Cardiac muscle cell (in vitro differentiated cells and primary cell): Measurements from ENCODE around the gene CARM1. TPM values are rescaled to one million over a fixed set of nuclear protein-coding genes. Genes with fewer than 3 reads are reported as not detected.
A peak's percentile ranks its signal among the peaks of the same experiment; 100 is the strongest.

Experiments
- DNase-seq, 2 donors: peaks; one replicate each; pipeline versions ENCODE4 v3.0.0 to v3.0.0-alpha.2; 2010 to 2017; ENCODE audit warnings: low read depth in 1 of 2, low spot score in 1 of 2
- H3K27ac ChIP-seq: fragments of 200-600 bp; sonication (generic); 2 replicates; pipeline ENCODE4 v1.5.1; 2016
- H3K27me3 ChIP-seq: fragments of 200-600 bp; sonication (generic); 2 replicates; pipeline ENCODE4 v1.6.0; 2016; ENCODE audit warnings: control low read depth
- H3K36me3 ChIP-seq: fragments of 200-600 bp; sonication (generic); 2 replicates; pipeline ENCODE4 v1.5.1; 2016; ENCODE audit warnings: control low read depth
- H3K4me1 ChIP-seq: fragments of 200-600 bp; sonication (generic); 2 replicates; pipeline ENCODE4 v1.8.1; 2017; ENCODE audit warnings: low read depth, mild to moderate bottlenecking, mixed run types
- H3K4me3 ChIP-seq: fragments of 200-600 bp; sonication (generic); 2 replicates; pipeline ENCODE4 v1.5.1; 2016; ENCODE audit warnings: mild to moderate bottlenecking
- H3K9me3 ChIP-seq: fragments of 200-600 bp; sonication (generic); 2 replicates; pipeline ENCODE4 v1.5.1; 2017; ENCODE audit warnings: low read depth, mild to moderate bottlenecking, control low read depth
- CTCF ChIP-seq: IDR thresholded peaks from 2 replicates; pipeline ENCODE4 v1.5.1; 2012; ENCODE audit warnings: low read depth, mild to moderate bottlenecking, low read length
- polyA plus RNA-seq: library from polyadenylated mRNA; unstranded; fragments of >200 nt; fragmentation: Nextera tagmentation; extraction: Ambion mirVana; gene quantifications from 2 replicates; pipeline ENCODE4 v1.2.1, GENCODE V29; 2016
- total RNA-seq: library from RNA; depleted of rRNA; stranded (reverse); fragments of >200 nt; gene quantifications from 2 replicates; pipeline ENCODE4 v1.2.3, GENCODE V29; 2016

Gene CARM1
- total RNA-seq (90.7 and 92.6 TPM in 2 replicates), polyA plus RNA-seq (46.8 and 81.2 TPM in 2 replicates)

- H3K36me3 ChIP-seq: no peaks in the 10 kb centered on the region
- no peaks in the 10 kb centered on the region for H3K9me3 ChIP-seq
- peak; percentile 48 for TF ChIP-seq CTCF
- H3K27ac ChIP-seq: peak within 1 kb of the TSS; percentile 96
- peak within 1 kb of the TSS; percentile 95 for H3K4me3 ChIP-seq
- no peaks in the 10 kb centered on the region for H3K27me3 ChIP-seq
- peaks cover 6% of the 10 kb centered on the region for H3K4me1 ChIP-seq
- DNase-seq: peak; percentile 98 to 100
These were observed at the start of gene CARM1 for GRCh38 chr19:10870955-10871603. CARM1 (plus strand) TSS chr19:10871553; CDS start chr19:10871703, 150 bp downstream.

DNA sequence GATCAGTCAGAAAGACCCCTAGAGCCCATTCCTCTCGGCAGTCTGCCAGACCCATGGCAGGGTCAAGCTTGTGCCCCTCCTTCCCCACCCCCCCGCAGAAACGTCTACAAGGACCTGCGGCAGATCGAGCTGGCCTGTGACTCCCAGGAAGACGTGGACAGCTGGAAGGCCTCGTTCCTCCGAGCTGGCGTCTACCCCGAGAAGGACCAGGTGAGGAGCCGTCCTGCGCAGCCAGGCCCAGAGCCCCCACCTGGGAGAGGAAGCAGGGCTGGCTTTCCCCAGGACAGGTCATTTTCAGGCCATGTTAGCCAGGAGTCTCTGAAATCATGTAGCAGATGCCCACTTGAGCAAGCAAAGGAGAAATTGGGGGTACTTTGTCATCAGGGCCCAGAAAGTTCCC, 47.7 kb upstream of the CARM1 start:
- no peaks in the 10 kb centered on the region for H3K9me3 ChIP-seq

GRCh38 chr19:10826231-10826630, 45.1 kb upstream of the CARM1 start:
- Histone ChIP-seq H3K27ac (no peak overlapping the region), H3K36me3 (peaks cover 31% of the 10 kb centered on the region), H3K9me3 (no peaks in the 10 kb centered on the region), H3K4me3 (no peak overlapping the region), H3K4me1 (peaks cover under 1% of the 10 kb centered on the region), H3K27me3 (no peaks in the 10 kb centered on the region)
- TF ChIP-seq CTCF: no peak
- DNase-seq: no peak

More for the DNA sequence above, 47.7 kb upstream of the CARM1 start:
- peaks cover 33% of the 10 kb centered on the region for H3K36me3 ChIP-seq
- H3K4me1 ChIP-seq: no peaks in the 10 kb centered on the region
- no peaks in the 10 kb centered on the region for H3K27me3 ChIP-seq
- TF ChIP-seq CTCF: no peak
- no peak overlapping the region for H3K4me3 ChIP-seq
- DNase-seq: no peak
- no peak overlapping the region for H3K27ac ChIP-seq

- no peak for DNase-seq
- H3K36me3 ChIP-seq: peaks cover 25% of the 10 kb centered on the region
- H3K27ac ChIP-seq: no peak overlapping the region
- TF ChIP-seq CTCF: no peak
- no peaks in the 10 kb centered on the region for H3K27me3 ChIP-seq
- H3K9me3 ChIP-seq: no peaks in the 10 kb centered on the region
- peaks cover 7% of the 10 kb centered on the region for H3K4me1 ChIP-seq
- no peak overlapping the region for H3K4me3 ChIP-seq
These were observed 44.5 kb upstream of the CARM1 start for GRCh38 chr19:10826846-10827245.

DNA sequence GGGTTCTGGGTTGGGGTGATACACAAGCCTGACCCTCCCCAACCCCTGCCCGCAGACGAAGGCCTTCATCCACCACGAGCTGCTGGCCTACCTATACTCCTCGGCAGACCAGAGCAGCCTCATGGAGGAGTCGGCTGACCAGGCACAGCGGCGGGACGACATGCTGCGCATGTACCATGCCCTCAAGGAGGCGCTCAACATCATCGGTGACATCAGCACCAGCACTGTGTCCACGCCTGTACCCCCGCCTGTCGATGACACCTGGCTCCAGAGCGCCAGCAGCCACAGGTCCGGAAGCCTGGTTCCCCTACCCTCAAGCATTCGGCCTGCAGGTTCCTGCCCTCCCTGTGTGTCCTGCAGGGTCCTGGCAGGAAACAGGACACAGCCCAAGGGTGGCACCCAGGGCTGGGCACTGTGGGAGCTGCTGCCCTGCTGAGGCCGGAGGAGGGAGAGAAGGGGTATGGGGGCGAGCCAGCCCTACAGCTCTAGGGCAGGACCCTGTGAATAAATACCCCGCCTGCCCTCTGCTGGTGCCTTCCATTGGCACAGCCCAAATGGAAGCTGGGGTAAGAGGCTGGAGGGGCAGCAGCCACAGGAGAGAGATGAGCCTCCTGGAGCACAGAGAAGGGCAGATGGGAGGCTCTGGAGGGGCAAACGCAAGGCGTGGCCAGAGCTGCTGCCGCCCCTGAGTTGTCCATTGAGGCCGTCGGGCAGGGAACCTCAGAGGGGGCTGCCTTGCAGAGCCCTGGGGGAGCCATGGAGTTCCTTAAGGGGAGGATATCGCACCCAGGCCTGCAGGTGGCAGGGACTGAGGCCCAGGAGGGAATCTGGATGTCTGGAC, 42.2 kb upstream of the CARM1 start:
- no peak for TF ChIP-seq CTCF
- no peak overlapping the region for H3K4me3 ChIP-seq
- H3K4me1 ChIP-seq: peaks cover 14% of the 10 kb centered on the region
- H3K27me3 ChIP-seq: no peaks in the 10 kb centered on the region
- H3K9me3 ChIP-seq: no peaks in the 10 kb centered on the region
- DNase-seq: no peak
- peaks cover 36% of the 10 kb centered on the region for H3K36me3 ChIP-seq
- H3K27ac ChIP-seq: no peak overlapping the region
